Measurements from ENCODE around the gene QRICH2.

- TF ChIP-seq POLR2A (IDR thresholded peaks at IDR 0.05) (no peak), CTCF (IDR thresholded peaks at IDR 0.05) (no peak)
Measured at GRCh38 chr17:76275382-76276068, 32.6 kb downstream of the QRICH2 start.

Data from tibial nerve (tissue), 3 donors.